GM12891 (cell line): ENCODE measurements around the gene GUCY2C.

ENCODE experiments used
- PAX5 ChIP-seq: IDR thresholded peaks from 2 replicates; pipeline ENCODE4 v1.6.1; 2011; ENCODE audit warnings: low read length, moderate library complexity, mild to moderate bottlenecking; ENCODE audit not compliant: insufficient read depth, severe bottlenecking
- POLR2A ChIP-seq: IDR thresholded peaks from 2 replicates; pipeline ENCODE4 v1.6.1; 2011; ENCODE audit warnings: low read depth, low read length, control low read depth
- TAF1 ChIP-seq: IDR thresholded peaks from 2 replicates; pipeline ENCODE4 v1.6.1; 2011; ENCODE audit warnings: low read depth, low read length, control low read depth

- TF ChIP-seq POLR2A (no peak), PAX5 (no peak), TAF1 (no peak)
Measured at GRCh38 chr12:14563046-14563445, 133.4 kb downstream of the GUCY2C start.
